ENCODE results near the gene PLXNA2. TPM values are rescaled to one million over a fixed set of nuclear protein-coding genes. Genes with fewer than 3 reads are reported as not detected.

Gene PLXNA2
- total and polyA plus RNA-seq, 2 of the 4 experiments (the other 2 are of a cell fraction): 0.72 to 1.1 TPM

- Histone ChIP-seq H3K4me1 (ENCODE audit: control insufficient read depth, insufficient read depth, low read length) (no peaks in the 10 kb centered on the region), H3K9ac (ENCODE audit: low read depth, low read length) (no peak overlapping the region), H2AK9ac (replicated peaks; ENCODE audit: low read depth, low read length, poor library complexity) (no peak overlapping the region), H3K27me3 (ENCODE audit: control insufficient read depth, insufficient read depth, low read length) (peaks cover 3% of the 10 kb centered on the region), H3K4me3 (ENCODE audit: insufficient read depth, low read depth, low read length) (no peak overlapping the region), H2BK120ac (ENCODE audit: low read depth, low read length) (no peak overlapping the region), H3K56ac (ENCODE audit: extremely low read depth, insufficient read depth, low read length) (no peak overlapping the region), H3K36me3 (ENCODE audit: control insufficient read depth, insufficient read depth, low read length) (no peaks in the 10 kb centered on the region), H3K14ac (replicated peaks; ENCODE audit: low read depth, low read length) (no peak overlapping the region), H4K8ac (ENCODE audit: low read depth in 2 of 2, low read length in 2 of 2) (no peak overlapping the region), H2BK15ac (ENCODE audit: low read depth, low read length) (no peak overlapping the region), H2AK5ac (ENCODE audit: low read depth, low read length) (no peak overlapping the region), H2AFZ (replicated peaks; ENCODE audit: low read length, poor library complexity) (no peak overlapping the region), H3K23ac (ENCODE audit: low read depth, low read length) (no peak overlapping the region), H4K20me1 (ENCODE audit: insufficient read depth, low read length) (no peaks in the 10 kb centered on the region), H2BK20ac (ENCODE audit: low read depth, low read length) (no peak overlapping the region), H2BK5ac (ENCODE audit: low read depth, low read length, poor library complexity, severe bottlenecking) (no peak overlapping the region), H3K27ac (ENCODE audit: insufficient read depth, low read length) (no peak overlapping the region), H3K9me3 (ENCODE audit: control insufficient read depth, insufficient read depth, low read length) (no peaks in the 10 kb centered on the region), H3K18ac (ENCODE audit: low read depth, low read length) (no peak overlapping the region), H3K4ac (ENCODE audit: low read depth, low read length) (no peak overlapping the region), H3K4me2 (ENCODE audit: low read depth, low read length) (no peak overlapping the region), H3K79me1 (ENCODE audit: low read depth in 1 of 2, low read length in 2 of 2) (no peaks in the 10 kb centered on the region), H4K5ac (ENCODE audit: low read depth, low read length) (no peak overlapping the region), H3K9me1 (ENCODE audit: insufficient read depth, low read length) (no peaks in the 10 kb centered on the region; the same call in 1 of the 2 replicates), H4K91ac (ENCODE audit: insufficient read depth, low read depth, low read length) (no peak overlapping the region)
- POLR2A ChIA-PET (ENCODE audit: unreplicated experiment): no interaction called here
- WGBS, 2 experiments (ENCODE audit: extremely low coverage in 2 of 2, insufficient read length in 1 of 2): 27% methylated on average over 2 of the region's 2 CpGs; no CpG with 5 or more reads in 1 of the 2 experiments
- dilution Hi-C loops (cut with HindIII; ENCODE audit: low sequenced_read_pairs, unreplicated experiment): no loop called here
- intact Hi-C loops (cut with micrococcal nuclease): no loop called here
- ATAC-seq (ENCODE audit: low read depth) (no peak), DNase-seq (no peak)
- CTCF ChIA-PET: interaction anchor here (0.7 to 1.9 kb wide), 4 partner anchors 9 to 239 kb away, joined by 3 to 14 read pairs (median 4); no protein-coding TSS in a partner anchor
- TF ChIP-seq CEBPB (IDR thresholded peaks at IDR 0.05; ENCODE audit: low read depth, low read length) (no peak), ELK1 (IDR thresholded peaks at IDR 0.05; ENCODE audit: borderline replicate concordance, low read depth, low read length) (no peak), MXI1 (IDR thresholded peaks at IDR 0.05; ENCODE audit: borderline replicate concordance, low read depth, low read length) (no peak), POLR2A (IDR thresholded peaks at IDR 0.05; ENCODE audit: low read depth, low read length) (no peak), BHLHE40 (IDR thresholded peaks at IDR 0.05; ENCODE audit: low read depth, low read length) (no peak), MAZ (IDR thresholded peaks at IDR 0.05; ENCODE audit: borderline replicate concordance, low read depth, low read length) (no peak), RCOR1 (IDR thresholded peaks at IDR 0.05; ENCODE audit: insufficient replicate concordance, low read length) (no peak), MAFK (IDR thresholded peaks at IDR 0.05; ENCODE audit: low read depth, low read length) (no peak), FOS (IDR thresholded peaks at IDR 0.05; ENCODE audit: low read depth, low read length) (no peak), NFE2L2 (IDR thresholded peaks at IDR 0.05; ENCODE audit: low read depth, low read length) (no peak), CHD1 (IDR thresholded peaks at IDR 0.05; ENCODE audit: low read depth, low read length) (no peak), RAD21 (IDR thresholded peaks at IDR 0.05; ENCODE audit: low read length) (no peak), SMC3 (IDR thresholded peaks at IDR 0.05; ENCODE audit: low read depth, low read length) (no peak), RFX5 (IDR thresholded peaks at IDR 0.05; ENCODE audit: low read depth, low read length) (no peak)
- TF ChIP-seq, protein P1, sequence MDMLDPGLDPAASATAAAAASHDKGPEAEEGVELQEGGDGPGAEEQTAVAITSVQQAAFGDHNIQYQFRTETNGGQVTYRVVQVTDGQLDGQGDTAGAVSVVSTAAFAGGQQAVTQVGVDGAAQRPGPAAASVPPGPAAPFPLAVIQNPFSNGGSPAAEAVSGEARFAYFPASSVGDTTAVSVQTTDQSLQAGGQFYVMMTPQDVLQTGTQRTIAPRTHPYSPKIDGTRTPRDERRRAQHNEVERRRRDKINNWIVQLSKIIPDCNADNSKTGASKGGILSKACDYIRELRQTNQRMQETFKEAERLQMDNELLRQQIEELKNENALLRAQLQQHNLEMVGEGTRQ (IDR thresholded peaks at IDR 0.05; ENCODE audit: low read depth, low read length): no peak
- TF ChIP-seq, protein P2, sequence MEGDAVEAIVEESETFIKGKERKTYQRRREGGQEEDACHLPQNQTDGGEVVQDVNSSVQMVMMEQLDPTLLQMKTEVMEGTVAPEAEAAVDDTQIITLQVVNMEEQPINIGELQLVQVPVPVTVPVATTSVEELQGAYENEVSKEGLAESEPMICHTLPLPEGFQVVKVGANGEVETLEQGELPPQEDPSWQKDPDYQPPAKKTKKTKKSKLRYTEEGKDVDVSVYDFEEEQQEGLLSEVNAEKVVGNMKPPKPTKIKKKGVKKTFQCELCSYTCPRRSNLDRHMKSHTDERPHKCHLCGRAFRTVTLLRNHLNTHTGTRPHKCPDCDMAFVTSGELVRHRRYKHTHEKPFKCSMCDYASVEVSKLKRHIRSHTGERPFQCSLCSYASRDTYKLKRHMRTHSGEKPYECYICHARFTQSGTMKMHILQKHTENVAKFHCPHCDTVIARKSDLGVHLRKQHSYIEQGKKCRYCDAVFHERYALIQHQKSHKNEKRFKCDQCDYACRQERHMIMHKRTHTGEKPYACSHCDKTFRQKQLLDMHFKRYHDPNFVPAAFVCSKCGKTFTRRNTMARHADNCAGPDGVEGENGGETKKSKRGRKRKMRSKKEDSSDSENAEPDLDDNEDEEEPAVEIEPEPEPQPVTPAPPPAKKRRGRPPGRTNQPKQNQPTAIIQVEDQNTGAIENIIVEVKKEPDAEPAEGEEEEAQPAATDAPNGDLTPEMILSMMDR (conservative IDR thresholded peaks at IDR 0.05; ENCODE audit: low read depth, low read length): no peak
- no TSS peak for BruUV-seq (replicated peaks)
- in situ Hi-C loops (cut with MboI; ENCODE audit: low sequenced_read_pairs): no loop called here
Observed at GRCh38 chr1:208013210-208013609, 231.0 kb downstream of the PLXNA2 start.
